GM23338 (cell line): ENCODE data around the gene CIPC. TPM values are rescaled to one million over a fixed set of nuclear protein-coding genes. Genes with fewer than 3 reads are reported as not detected.

Experiments
- ATAC-seq: fragments of 200-7000 bp; cut with Tn5 transposase; 3 replicates; pipeline ENCODE4 v1.9.1; 2020
- DNase-seq: peaks from one replicate; pipeline ENCODE4 v3.0.0-alpha.2; 2015; ENCODE audit warnings: low spot score
- H2AFZ ChIP-seq: fragments of 200-600 bp; sonication (generic); 2 replicates; pipeline ENCODE4 v1.8.0; 2016; ENCODE audit warnings: antibody characterized with exemption, mild to moderate bottlenecking, moderate library complexity
- H3F3A ChIP-seq: fragments of 200-600 bp; sonication (generic); replicated peaks from 2 replicates; pipeline ENCODE4 v1.8.0; 2017; ENCODE audit warnings: antibody characterized with exemption, mixed run types, low read depth
- H3K27ac ChIP-seq: fragments of 200-600 bp; sonication (generic); 2 replicates; pipeline ENCODE4 v1.6.1; 2016; ENCODE audit warnings: low read depth
- H3K27me3 ChIP-seq: fragments of 200-600 bp; sonication (generic); 2 replicates; pipeline ENCODE4 v1.8.0; 2016; ENCODE audit warnings: mild to moderate bottlenecking, mixed run types, moderate library complexity; ENCODE audit not compliant: insufficient read depth
- H3K36me3 ChIP-seq: fragments of 200-600 bp; sonication (generic); 2 replicates; pipeline ENCODE4 v1.8.0; 2016; ENCODE audit warnings: mild to moderate bottlenecking; ENCODE audit not compliant: insufficient read depth
- H3K4me1 ChIP-seq: fragments of 200-600 bp; sonication (generic); 2 replicates; pipeline ENCODE4 v1.8.0; 2016; ENCODE audit warnings: mild to moderate bottlenecking, moderate library complexity; ENCODE audit not compliant: insufficient read depth
- H3K4me2 ChIP-seq: fragments of 200-600 bp; sonication (generic); 2 replicates; pipeline ENCODE4 v1.7.1; 2017; ENCODE audit warnings: mixed run types
- H3K4me3 ChIP-seq: fragments of 200-600 bp; sonication (generic); 2 replicates; pipeline ENCODE4 v1.6.1; 2016; ENCODE audit warnings: mixed run types
- H3K79me2 ChIP-seq: fragments of 200-600 bp; sonication (generic); replicated peaks from 2 replicates; pipeline ENCODE4 v1.8.0; 2017; ENCODE audit warnings: mild to moderate bottlenecking; ENCODE audit not compliant: insufficient read depth
- H3K9me2 ChIP-seq: fragments of 200-600 bp; sonication (generic); 2 replicates; pipeline ENCODE4 v1.8.0; 2017; ENCODE audit not compliant: insufficient read depth
- H4K20me1 ChIP-seq: fragments of 200-600 bp; sonication (generic); replicated peaks from 2 replicates; pipeline ENCODE4 v1.8.0; 2017; ENCODE audit warnings: mild to moderate bottlenecking; ENCODE audit not compliant: insufficient read depth
- H3K27ac Mint-ChIP-seq: 2 replicates; pipeline ENCODE4 v1.8.0; 2020; ENCODE audit warnings: inconsistent platforms, mild to moderate bottlenecking, moderate library complexity, mixed read lengths
- H3K27me3 Mint-ChIP-seq: 3 replicates; pipeline ENCODE4 v1.8.0; 2022; ENCODE audit warnings: low read depth, mild to moderate bottlenecking, moderate library complexity, mixed read lengths, inconsistent platforms; ENCODE audit not compliant: insufficient read depth, poor library complexity
- H3K36me3 Mint-ChIP-seq: 3 replicates; pipeline ENCODE4 v1.8.0; 2021; ENCODE audit warnings: low read depth, mild to moderate bottlenecking, inconsistent platforms, moderate library complexity, mixed read lengths
- H3K4me1 Mint-ChIP-seq: 3 replicates; pipeline ENCODE4 v1.8.0; 2020; ENCODE audit warnings: mild to moderate bottlenecking, inconsistent platforms, mixed read lengths
- H3K4me3 Mint-ChIP-seq: 3 replicates; pipeline ENCODE4 v1.8.0; 2021; ENCODE audit warnings: moderate library complexity, mild to moderate bottlenecking, inconsistent platforms, mixed read lengths
- H3K9me3 Mint-ChIP-seq: 3 replicates; pipeline ENCODE4 v1.8.0; 2020; ENCODE audit warnings: moderate library complexity, mild to moderate bottlenecking, inconsistent platforms, mixed read lengths
- CREB1 ChIP-seq: fragments of 250-450 bp; sonication (Bioruptor Pico); IDR thresholded peaks from 2 replicates; pipeline ENCODE4 v1.5.0; 2020; ENCODE audit warnings: low read depth, mild to moderate bottlenecking, moderate library complexity
- CTCF ChIP-seq, 2 experiments: fragments of 200-600 bp in 1 of 2; sonication (generic) in 1 of 2; conservative IDR thresholded peaks; 2 replicates each; pipeline versions ENCODE4 v1.5.1 to v1.6.1; 2016 to 2017; ENCODE audit warnings: antibody characterized with exemption in 2 of 2, low read depth in 2 of 2, mild to moderate bottlenecking in 2 of 2, moderate library complexity in 1 of 2
- EZH2 ChIP-seq: fragments of 200-600 bp; sonication (generic); IDR thresholded peaks from one replicate; pipeline ENCODE4 v1.8.0; 2017; ENCODE audit warnings: antibody characterized with exemption, mild to moderate bottlenecking, low read depth; ENCODE audit not compliant: unreplicated experiment
- EZH2phosphoT487 ChIP-seq: fragments of 200-600 bp; sonication (generic); IDR thresholded peaks from one replicate; pipeline ENCODE4 v1.8.1; 2018; ENCODE audit warnings: antibody characterized with exemption; ENCODE audit not compliant: unreplicated experiment
- JUNB ChIP-seq: IDR thresholded peaks from one replicate; pipeline ENCODE4 v1.6.1; 2016; ENCODE audit warnings: antibody characterized with exemption; ENCODE audit not compliant: unreplicated experiment
- NANOG ChIP-seq: IDR thresholded peaks from 2 replicates; pipeline ENCODE4 v1.6.1; 2016; ENCODE audit warnings: antibody characterized with exemption, borderline replicate concordance
- POLR2AphosphoS5 ChIP-seq: IDR thresholded peaks from 2 replicates; pipeline ENCODE4 v1.6.1; 2016; ENCODE audit warnings: antibody characterized with exemption, low read depth
- STAT1 ChIP-seq: IDR thresholded peaks from one replicate; pipeline ENCODE4 v1.6.1; 2016; ENCODE audit warnings: antibody characterized with exemption; ENCODE audit not compliant: unreplicated experiment
- ZNF114 ChIP-seq: fragments of 250-450 bp; sonication (Bioruptor Pico); IDR thresholded peaks from 2 replicates; pipeline ENCODE4 v1.5.0; 2020; ENCODE audit warnings: mild to moderate bottlenecking, moderate library complexity
- ZNF331 ChIP-seq: fragments of 250-450 bp; sonication (Bioruptor Pico); IDR thresholded peaks from 2 replicates; pipeline ENCODE4 v1.5.0; 2020; ENCODE audit warnings: low read depth, mild to moderate bottlenecking, moderate library complexity
- polyA plus RNA-seq: library from polyadenylated mRNA; unstranded; fragments of >200 nt; fragmentation: Nextera tagmentation; extraction: Ambion mirVana; gene quantifications from 2 replicates; pipeline ENCODE4 v1.2.1, GENCODE V29; 2016
- total RNA-seq: library from RNA; depleted of rRNA; stranded (reverse); fragments of >200 nt; shearing (Covaris generic); gene quantifications from 2 replicates; pipeline ENCODE4 v1.2.3, GENCODE V29; 2014
- TF ChIP-seq, protein P1 (sequence below): IDR thresholded peaks from one replicate; pipeline ENCODE4 v1.6.1; 2018; ENCODE audit warnings: antibody characterized with exemption; ENCODE audit not compliant: unreplicated experiment
- TF ChIP-seq, protein P2 (sequence below): IDR thresholded peaks from 2 replicates; pipeline ENCODE4 v1.6.1; 2016; ENCODE audit warnings: antibody characterized with exemption
- TF ChIP-seq, protein P3 (sequence below): fragments of 250-450 bp; sonication (Bioruptor Pico); IDR thresholded peaks from 2 replicates; pipeline ENCODE4 v1.5.0; 2020; ENCODE audit warnings: mild to moderate bottlenecking, moderate library complexity

Gene CIPC
- total and polyA plus RNA-seq, 2 experiments from 2014 or later = 8.1 to 36.9 TPM

GRCh38 chr14:77120771-77121743 is 23.0 kb downstream of the CIPC start:
- no peaks in the 10 kb centered on the region; the same call in 1 of the 3 replicates for H3K36me3 Mint-ChIP-seq
- H3K4me3 ChIP-seq = no peak overlapping the region
- peaks cover 28% of the 10 kb centered on the region for H3F3A ChIP-seq
- H4K20me1 ChIP-seq = no peaks in the 10 kb centered on the region; the same call in none of the 2 replicates
- DNase-seq = no peak
- H2AFZ ChIP-seq = no peak overlapping the region
- H3K27ac Mint-ChIP-seq = peak overlapping the region; percentile 63
- ATAC-seq = peak; percentile 10; the same call in 2 of the 3 replicates
- H3K9me3 Mint-ChIP-seq = no peaks in the 10 kb centered on the region
- H3K27me3 ChIP-seq = 0 out of 2 replicates have a peak, but pooled peaks cover 12% of the 10 kb centered on the region
- peak overlapping the region; percentile 66 for H3K4me2 ChIP-seq
- H3K27ac ChIP-seq = peak overlapping the region; percentile 92
- TF ChIP-seq JUNB (no peak), CREB1 (CRISPR knock-in tag) (no peak), EZH2phosphoT487 (no peak), ZNF114 (CRISPR knock-in tag) (no peak), NANOG (no peak), POLR2AphosphoS5 (no peak), CTCF (conservative IDR thresholded peaks at IDR 0.05; ENCODE audit: low read depth in 2 of 2) (no peak), ZNF331 (CRISPR knock-in tag) (no peak), EZH2 (no peak), STAT1 (no peak)
- TF ChIP-seq, protein P1, sequence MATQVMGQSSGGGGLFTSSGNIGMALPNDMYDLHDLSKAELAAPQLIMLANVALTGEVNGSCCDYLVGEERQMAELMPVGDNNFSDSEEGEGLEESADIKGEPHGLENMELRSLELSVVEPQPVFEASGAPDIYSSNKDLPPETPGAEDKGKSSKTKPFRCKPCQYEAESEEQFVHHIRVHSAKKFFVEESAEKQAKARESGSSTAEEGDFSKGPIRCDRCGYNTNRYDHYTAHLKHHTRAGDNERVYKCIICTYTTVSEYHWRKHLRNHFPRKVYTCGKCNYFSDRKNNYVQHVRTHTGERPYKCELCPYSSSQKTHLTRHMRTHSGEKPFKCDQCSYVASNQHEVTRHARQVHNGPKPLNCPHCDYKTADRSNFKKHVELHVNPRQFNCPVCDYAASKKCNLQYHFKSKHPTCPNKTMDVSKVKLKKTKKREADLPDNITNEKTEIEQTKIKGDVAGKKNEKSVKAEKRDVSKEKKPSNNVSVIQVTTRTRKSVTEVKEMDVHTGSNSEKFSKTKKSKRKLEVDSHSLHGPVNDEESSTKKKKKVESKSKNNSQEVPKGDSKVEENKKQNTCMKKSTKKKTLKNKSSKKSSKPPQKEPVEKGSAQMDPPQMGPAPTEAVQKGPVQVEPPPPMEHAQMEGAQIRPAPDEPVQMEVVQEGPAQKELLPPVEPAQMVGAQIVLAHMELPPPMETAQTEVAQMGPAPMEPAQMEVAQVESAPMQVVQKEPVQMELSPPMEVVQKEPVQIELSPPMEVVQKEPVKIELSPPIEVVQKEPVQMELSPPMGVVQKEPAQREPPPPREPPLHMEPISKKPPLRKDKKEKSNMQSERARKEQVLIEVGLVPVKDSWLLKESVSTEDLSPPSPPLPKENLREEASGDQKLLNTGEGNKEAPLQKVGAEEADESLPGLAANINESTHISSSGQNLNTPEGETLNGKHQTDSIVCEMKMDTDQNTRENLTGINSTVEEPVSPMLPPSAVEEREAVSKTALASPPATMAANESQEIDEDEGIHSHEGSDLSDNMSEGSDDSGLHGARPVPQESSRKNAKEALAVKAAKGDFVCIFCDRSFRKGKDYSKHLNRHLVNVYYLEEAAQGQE = no peak
- TF ChIP-seq, protein P2, sequence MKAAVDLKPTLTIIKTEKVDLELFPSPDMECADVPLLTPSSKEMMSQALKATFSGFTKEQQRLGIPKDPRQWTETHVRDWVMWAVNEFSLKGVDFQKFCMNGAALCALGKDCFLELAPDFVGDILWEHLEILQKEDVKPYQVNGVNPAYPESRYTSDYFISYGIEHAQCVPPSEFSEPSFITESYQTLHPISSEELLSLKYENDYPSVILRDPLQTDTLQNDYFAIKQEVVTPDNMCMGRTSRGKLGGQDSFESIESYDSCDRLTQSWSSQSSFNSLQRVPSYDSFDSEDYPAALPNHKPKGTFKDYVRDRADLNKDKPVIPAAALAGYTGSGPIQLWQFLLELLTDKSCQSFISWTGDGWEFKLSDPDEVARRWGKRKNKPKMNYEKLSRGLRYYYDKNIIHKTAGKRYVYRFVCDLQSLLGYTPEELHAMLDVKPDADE = no peak
- TF ChIP-seq, protein P3, sequence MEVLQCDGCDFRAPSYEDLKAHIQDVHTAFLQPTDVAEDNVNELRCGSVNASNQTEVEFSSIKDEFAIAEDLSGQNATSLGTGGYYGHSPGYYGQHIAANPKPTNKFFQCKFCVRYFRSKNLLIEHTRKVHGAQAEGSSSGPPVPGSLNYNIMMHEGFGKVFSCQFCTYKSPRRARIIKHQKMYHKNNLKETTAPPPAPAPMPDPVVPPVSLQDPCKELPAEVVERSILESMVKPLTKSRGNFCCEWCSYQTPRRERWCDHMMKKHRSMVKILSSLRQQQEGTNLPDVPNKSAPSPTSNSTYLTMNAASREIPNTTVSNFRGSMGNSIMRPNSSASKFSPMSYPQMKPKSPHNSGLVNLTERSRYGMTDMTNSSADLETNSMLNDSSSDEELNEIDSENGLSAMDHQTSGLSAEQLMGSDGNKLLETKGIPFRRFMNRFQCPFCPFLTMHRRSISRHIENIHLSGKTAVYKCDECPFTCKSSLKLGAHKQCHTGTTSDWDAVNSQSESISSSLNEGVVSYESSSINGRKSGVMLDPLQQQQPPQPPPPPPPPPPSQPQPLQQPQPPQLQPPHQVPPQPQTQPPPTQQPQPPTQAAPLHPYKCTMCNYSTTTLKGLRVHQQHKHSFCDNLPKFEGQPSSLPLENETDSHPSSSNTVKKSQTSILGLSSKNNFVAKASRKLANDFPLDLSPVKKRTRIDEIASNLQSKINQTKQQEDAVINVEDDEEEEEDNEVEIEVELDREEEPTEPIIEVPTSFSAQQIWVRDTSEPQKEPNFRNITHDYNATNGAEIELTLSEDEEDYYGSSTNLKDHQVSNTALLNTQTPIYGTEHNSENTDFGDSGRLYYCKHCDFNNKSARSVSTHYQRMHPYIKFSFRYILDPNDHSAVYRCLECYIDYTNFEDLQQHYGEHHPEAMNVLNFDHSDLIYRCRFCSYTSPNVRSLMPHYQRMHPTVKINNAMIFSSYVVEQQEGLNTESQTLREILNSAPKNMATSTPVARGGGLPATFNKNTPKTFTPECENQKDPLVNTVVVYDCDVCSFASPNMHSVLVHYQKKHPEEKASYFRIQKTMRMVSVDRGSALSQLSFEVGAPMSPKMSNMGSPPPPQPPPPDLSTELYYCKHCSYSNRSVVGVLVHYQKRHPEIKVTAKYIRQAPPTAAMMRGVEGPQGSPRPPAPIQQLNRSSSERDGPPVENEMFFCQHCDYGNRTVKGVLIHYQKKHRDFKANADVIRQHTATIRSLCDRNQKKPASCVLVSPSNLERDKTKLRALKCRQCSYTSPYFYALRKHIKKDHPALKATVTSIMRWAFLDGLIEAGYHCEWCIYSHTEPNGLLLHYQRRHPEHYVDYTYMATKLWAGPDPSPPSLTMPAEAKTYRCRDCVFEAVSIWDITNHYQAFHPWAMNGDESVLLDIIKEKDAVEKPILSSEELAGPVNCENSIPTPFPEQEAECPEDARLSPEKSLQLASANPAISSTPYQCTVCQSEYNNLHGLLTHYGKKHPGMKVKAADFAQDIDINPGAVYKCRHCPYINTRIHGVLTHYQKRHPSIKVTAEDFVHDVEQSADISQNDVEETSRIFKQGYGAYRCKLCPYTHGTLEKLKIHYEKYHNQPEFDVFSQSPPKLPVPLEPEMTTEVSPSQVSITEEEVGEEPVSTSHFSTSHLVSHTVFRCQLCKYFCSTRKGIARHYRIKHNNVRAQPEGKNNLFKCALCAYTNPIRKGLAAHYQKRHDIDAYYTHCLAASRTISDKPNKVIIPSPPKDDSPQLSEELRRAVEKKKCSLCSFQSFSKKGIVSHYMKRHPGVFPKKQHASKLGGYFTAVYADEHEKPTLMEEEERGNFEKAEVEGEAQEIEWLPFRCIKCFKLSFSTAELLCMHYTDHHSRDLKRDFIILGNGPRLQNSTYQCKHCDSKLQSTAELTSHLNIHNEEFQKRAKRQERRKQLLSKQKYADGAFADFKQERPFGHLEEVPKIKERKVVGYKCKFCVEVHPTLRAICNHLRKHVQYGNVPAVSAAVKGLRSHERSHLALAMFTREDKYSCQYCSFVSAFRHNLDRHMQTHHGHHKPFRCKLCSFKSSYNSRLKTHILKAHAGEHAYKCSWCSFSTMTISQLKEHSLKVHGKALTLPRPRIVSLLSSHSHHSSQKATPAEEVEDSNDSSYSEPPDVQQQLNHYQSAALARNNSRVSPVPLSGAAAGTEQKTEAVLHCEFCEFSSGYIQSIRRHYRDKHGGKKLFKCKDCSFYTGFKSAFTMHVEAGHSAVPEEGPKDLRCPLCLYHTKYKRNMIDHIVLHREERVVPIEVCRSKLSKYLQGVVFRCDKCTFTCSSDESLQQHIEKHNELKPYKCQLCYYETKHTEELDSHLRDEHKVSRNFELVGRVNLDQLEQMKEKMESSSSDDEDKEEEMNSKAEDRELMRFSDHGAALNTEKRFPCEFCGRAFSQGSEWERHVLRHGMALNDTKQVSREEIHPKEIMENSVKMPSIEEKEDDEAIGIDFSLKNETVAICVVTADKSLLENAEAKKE (CRISPR knock-in tag) = no peak
- H3K36me3 ChIP-seq = no peaks in the 10 kb centered on the region
- H3K9me2 ChIP-seq = no peaks in the 10 kb centered on the region
- H3K27me3 Mint-ChIP-seq = peaks cover 28% of the 10 kb centered on the region
- H3K4me3 Mint-ChIP-seq = peak overlapping the region; percentile 11; the same call in 1 of the 3 replicates
- peaks cover 54% of the 10 kb centered on the region for H3K4me1 Mint-ChIP-seq
- H3K4me1 ChIP-seq = peaks cover 46% of the 10 kb centered on the region
- no peaks in the 10 kb centered on the region for H3K79me2 ChIP-seq
